NT2/D1 (cell line): ENCODE data around the gene TMEM269.
"Not testable (repeated sequence)": the region's sequence is repeated elsewhere in the genome, so short reads cannot be mapped to it uniquely, and the experiment has no call there.

ENCODE experiments used
- DNase-seq: peaks from one replicate; pipeline ENCODE4 v3.0.0-alpha.2; 2011; ENCODE audit warnings: low read depth, low spot score
- H3K27me3 ChIP-seq: 2 replicates; pipeline ENCODE4 v1.6.0; 2011; ENCODE audit warnings: mild to moderate bottlenecking; ENCODE audit not compliant: insufficient read length, insufficient read depth
- H3K36me3 ChIP-seq: 2 replicates; pipeline ENCODE4 v1.6.1; 2011; ENCODE audit warnings: mild to moderate bottlenecking, low read length, mixed read lengths; ENCODE audit not compliant: insufficient read depth, insufficient read length
- H3K4me1 ChIP-seq: 2 replicates; pipeline ENCODE4 v1.5.1; 2011; ENCODE audit not compliant: insufficient read depth, insufficient read length
- H3K4me3 ChIP-seq: 2 replicates; pipeline ENCODE4 v1.5.1; 2011; ENCODE audit warnings: low read depth; ENCODE audit not compliant: insufficient read length
- H3K9ac ChIP-seq: 2 replicates; pipeline ENCODE4 v1.6.0; 2011; ENCODE audit warnings: low read depth; ENCODE audit not compliant: insufficient read length
- H3K9me3 ChIP-seq: 2 replicates; pipeline ENCODE4 v1.5.1; 2011; ENCODE audit warnings: mild to moderate bottlenecking, low read length; ENCODE audit not compliant: insufficient read depth
- SUZ12 ChIP-seq: IDR thresholded peaks from 2 replicates; pipeline ENCODE4 v1.6.1; 2011; ENCODE audit not compliant: insufficient read length, insufficient read depth; ENCODE audit errors: extremely low read depth
- YY1 ChIP-seq: IDR thresholded peaks from 2 replicates; pipeline ENCODE4 v1.6.1; 2011; ENCODE audit not compliant: insufficient read length, insufficient read depth
- ZNF274 ChIP-seq: IDR thresholded peaks from 2 replicates; pipeline ENCODE4 v1.6.1; 2011; ENCODE audit warnings: mild to moderate bottlenecking, low read depth, low read length

TMEM269 gene

GRCh38 chr1:42806171-42806570, 21.4 kb downstream of the TMEM269 start:
- Histone ChIP-seq H3K36me3 (peaks cover 15% of the 10 kb centered on the region), H3K9me3 (peaks cover 20% of the 10 kb centered on the region; the same call in 1 of the 2 replicates), H3K27me3 (no peaks in the 10 kb centered on the region), H3K4me1 (no peaks in the 10 kb centered on the region), H3K9ac (no peak overlapping the region), H3K4me3 (no peak overlapping the region)
- TF ChIP-seq ZNF274 (no peak), YY1 (no peak), SUZ12 (no peak)
- no peak for DNase-seq

GRCh38 chr1:42806593-42806992, 21.8 kb downstream of the TMEM269 start:
- H3K4me3 ChIP-seq: no peak overlapping the region
- peaks cover 20% of the 10 kb centered on the region; the same call in 1 of the 2 replicates for H3K9me3 ChIP-seq
- no peak for TF ChIP-seq YY1
- TF ChIP-seq ZNF274: no peak
- TF ChIP-seq SUZ12: no peak
- H3K9ac ChIP-seq: no peak overlapping the region
- peaks cover 17% of the 10 kb centered on the region for H3K36me3 ChIP-seq
- H3K4me1 ChIP-seq: no peaks in the 10 kb centered on the region
- no peak for DNase-seq
- H3K27me3 ChIP-seq: no peaks in the 10 kb centered on the region

GRCh38 chr1:42807056-42807668, 22.4 kb downstream of the TMEM269 start:
- H3K9ac ChIP-seq: no peak overlapping the region
- no peak for DNase-seq
- peaks cover 20% of the 10 kb centered on the region; the same call in 1 of the 2 replicates for H3K9me3 ChIP-seq
- no peaks in the 10 kb centered on the region for H3K27me3 ChIP-seq
- no peak overlapping the region for H3K4me3 ChIP-seq
- H3K36me3 ChIP-seq: peaks cover 18% of the 10 kb centered on the region
- no peak for TF ChIP-seq YY1
- TF ChIP-seq SUZ12: no peak
- TF ChIP-seq ZNF274: no peak
- H3K4me1 ChIP-seq: no peaks in the 10 kb centered on the region

GRCh38 chr1:42814815-42815214, 30.0 kb downstream of the TMEM269 start:
- not testable (repeated sequence) for H3K9me3 ChIP-seq, DNase-seq, H3K4me1 ChIP-seq, H3K4me3 ChIP-seq, H3K9ac ChIP-seq, H3K27me3 ChIP-seq
- H3K36me3 ChIP-seq: peaks cover 14% of the 10 kb centered on the region

GRCh38 chr1:42815941-42816584, 31.3 kb downstream of the TMEM269 start:
- Histone ChIP-seq H3K9me3 (peaks cover 9% of the 10 kb centered on the region), H3K9ac (peak overlapping the region; percentile 85), H3K4me1 (peaks cover 2% of the 10 kb centered on the region), H3K4me3 (peak overlapping the region; percentile 80), H3K36me3 (peaks cover 14% of the 10 kb centered on the region), H3K27me3 (no peaks in the 10 kb centered on the region)
- TF ChIP-seq SUZ12 (no peak), ZNF274 (no peak), YY1 (no peak)
- peak; percentile 25 for DNase-seq

- peak within 1 kb of the TSS; percentile 89 for H3K9ac ChIP-seq
- H3K27me3 ChIP-seq: no peaks in the 10 kb centered on the region
- H3K4me1 ChIP-seq: peaks cover 2% of the 10 kb centered on the region
- peak within 1 kb of the TSS; percentile 80 for H3K4me3 ChIP-seq
- DNase-seq: peak; percentile 89
- peaks cover 12% of the 10 kb centered on the region for H3K36me3 ChIP-seq
- H3K9me3 ChIP-seq: peaks cover 9% of the 10 kb centered on the region
- TF ChIP-seq ZNF274: no peak
- TF ChIP-seq SUZ12: no peak
- TF ChIP-seq YY1: no peak
Observed at GRCh38 chr1:42816585-42817439, 32.0 kb downstream of the TMEM269 start, which contains the start of the genes ERMAP and SVBP. TSS of gene ERMAP (plus strand) at chr1:42817122. CDS start at chr1:42830449, 13,327 bp downstream. TSS of gene SVBP (minus strand) at chr1:42817397. CDS start at chr1:42816544, 853 bp downstream.

GRCh38 chr1:42817440-42817767, 32.6 kb downstream of the TMEM269 start:
- Histone ChIP-seq H3K4me1 (peaks cover 2% of the 10 kb centered on the region), H3K36me3 (peaks cover 12% of the 10 kb centered on the region), H3K9ac (no peak overlapping the region), H3K27me3 (no peaks in the 10 kb centered on the region), H3K9me3 (peaks cover 9% of the 10 kb centered on the region), H3K4me3 (no peak overlapping the region)
- no peak for TF ChIP-seq ZNF274
- TF ChIP-seq SUZ12: no peak
- no peak for TF ChIP-seq YY1
- DNase-seq: no peak
